GM21528 (cell line): Measurements from ENCODE around the gene PNKP.

Experiments used
- ATAC-seq: cut with Tn5 transposase; IDR thresholded peaks from one replicate; pipeline ENCODE4 v1.9.1; 2021; ENCODE audit warnings: mild to moderate bottlenecking, moderate library complexity; ENCODE audit not compliant: unreplicated experiment, low FRiP score

The PNKP gene

GRCh38 chr19:49877020-49877878, 9.9 kb upstream of the PNKP start, which contains the start of the genes AKT1S1 and TBC1D17:
Gene AKT1S1, minus strand, starts transcription at chr19:49877355. Its CDS starts 4,060 bp downstream, at chr19:49873295.
Gene TBC1D17, plus strand, starts transcription at chr19:49877702. Its CDS starts 22 bp downstream, at chr19:49877724.
- peak; percentile 59 for ATAC-seq

DNA sequence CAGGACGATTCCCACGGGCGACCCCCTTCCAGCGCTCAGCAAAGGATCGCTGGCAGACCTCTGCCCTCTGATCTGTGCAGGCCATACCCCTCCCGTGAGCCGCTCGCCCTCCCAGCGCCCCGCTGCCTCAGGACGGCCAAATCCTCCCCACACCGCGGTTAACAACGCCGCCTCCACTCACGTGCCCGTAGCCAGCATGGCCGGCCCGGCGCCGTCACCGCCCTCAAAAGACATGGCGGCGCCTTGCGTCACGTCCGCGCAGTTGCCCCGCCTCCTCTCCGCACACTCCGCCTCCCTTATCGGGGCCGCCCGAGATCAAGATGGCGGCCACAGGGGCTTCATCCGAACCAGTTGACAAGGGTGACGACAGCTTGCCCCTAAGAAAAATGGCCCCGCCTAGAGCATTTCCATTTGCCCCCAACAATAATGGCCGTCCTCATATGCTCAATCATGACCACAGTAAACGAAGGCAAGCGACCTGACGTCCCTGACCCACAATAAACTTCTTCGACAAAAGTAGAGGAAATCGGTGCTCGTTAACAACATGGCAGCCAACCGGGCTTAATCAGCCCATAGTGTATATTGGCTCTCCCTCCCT, 9.1 kb upstream of the PNKP start:
- peak; percentile 44 for ATAC-seq

DNA sequence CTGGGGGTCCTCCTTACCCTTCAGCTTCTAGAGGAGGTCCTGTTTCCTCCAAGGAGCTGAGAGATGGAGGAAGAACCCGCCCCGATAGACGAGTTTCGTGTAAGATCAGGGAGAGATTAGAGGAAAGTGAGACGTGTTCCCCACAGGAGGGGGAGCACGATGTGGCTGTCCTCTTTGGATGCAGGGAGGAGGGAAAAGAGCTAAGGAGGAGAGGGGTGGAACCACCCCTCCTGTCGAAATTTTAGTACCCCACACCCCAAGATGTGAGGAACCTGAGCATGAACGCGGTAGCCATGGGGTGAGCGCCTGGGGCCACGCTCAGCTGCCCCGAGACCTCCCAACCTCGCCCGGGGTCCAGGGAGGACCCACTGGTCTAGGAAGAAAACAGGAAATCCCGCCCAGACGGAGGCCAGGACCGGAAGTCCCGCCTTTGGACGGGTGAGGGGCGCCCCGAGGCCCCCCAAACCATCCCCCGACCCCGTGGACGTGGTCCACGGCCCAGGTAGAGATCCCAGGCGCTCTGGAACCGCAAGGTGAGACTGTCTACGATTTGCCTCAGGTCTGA, 8.6 kb upstream of the PNKP start:
- ATAC-seq, result no peak

DNA sequence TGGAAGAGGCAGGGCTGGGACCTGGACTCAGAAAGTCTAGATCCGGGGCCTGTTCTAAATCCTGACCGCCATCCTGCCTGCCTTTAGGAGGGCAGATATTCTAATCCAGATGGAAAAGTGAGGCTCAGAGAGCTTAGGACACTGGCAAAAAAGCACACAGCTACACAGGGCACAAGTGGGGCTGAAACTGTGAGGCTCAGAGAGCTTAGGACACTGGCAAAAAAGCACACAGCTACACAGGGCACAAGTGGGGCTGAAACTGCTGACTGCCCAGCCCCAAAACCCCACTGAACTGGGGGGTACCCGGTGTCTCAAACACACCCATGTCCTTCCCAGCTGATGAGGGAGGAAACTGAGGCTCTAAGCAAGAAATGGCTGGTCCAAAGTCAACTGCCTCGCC, 7.8 kb upstream of the PNKP start:
- no peak for ATAC-seq

DNA sequence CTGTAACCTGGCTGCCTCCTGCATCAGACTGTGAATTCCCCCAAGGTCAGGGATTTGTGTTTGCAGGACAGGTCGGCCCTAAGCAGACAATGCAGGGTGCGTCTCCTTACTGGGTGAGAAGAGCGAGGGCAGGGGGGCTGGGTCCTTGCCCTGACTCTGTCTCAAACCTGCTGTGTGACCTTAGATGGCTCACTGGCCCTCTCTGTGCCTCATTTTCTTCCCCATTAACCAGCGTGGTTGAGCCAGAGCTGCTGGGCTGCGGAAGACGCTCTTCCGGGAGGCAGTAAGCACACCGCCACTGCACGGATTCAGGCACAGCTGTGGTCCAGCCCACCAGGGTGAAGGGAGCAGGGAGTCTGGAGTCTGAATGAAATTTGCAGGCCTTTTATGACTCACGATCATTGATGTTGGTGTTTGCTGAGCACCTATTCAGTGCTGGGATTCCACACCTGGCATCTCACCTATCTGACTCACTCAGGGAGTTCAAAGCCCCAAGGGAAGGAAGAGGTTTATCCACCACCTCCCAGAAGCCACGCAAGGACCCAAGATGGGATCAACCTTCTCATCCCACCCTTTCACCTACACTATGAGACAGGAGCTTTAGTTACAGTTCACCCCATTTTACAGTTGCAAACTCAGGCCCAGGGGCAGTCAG, 7.3 kb upstream of the PNKP start:
- no peak for ATAC-seq

- ATAC-seq, result no peak
Observed at GRCh38 chr19:49873834-49874233, 6.5 kb upstream of the PNKP start.

GRCh38 chr19:49873129-49873521, 5.7 kb upstream of the PNKP start:
- no peak for ATAC-seq

- no peak for ATAC-seq
Observed at GRCh38 chr19:49872245-49873128, 5.1 kb upstream of the PNKP start.

GRCh38 chr19:49871349-49871985, 4.1 kb upstream of the PNKP start:
- no peak for ATAC-seq

- no peak for ATAC-seq
Observed at GRCh38 chr19:49870309-49870901, 3.0 kb upstream of the PNKP start.

- ATAC-seq, result peak; percentile 63
Observed at GRCh38 chr19:49869484-49870308, 2.3 kb upstream of the PNKP start.

- peak; percentile 5 for ATAC-seq
Observed at GRCh38 chr19:49869009-49869483, 1.7 kb upstream of the PNKP start.

GRCh38 chr19:49864890-49865289, 2.5 kb downstream of the PNKP start:
- ATAC-seq, result no peak

DNA sequence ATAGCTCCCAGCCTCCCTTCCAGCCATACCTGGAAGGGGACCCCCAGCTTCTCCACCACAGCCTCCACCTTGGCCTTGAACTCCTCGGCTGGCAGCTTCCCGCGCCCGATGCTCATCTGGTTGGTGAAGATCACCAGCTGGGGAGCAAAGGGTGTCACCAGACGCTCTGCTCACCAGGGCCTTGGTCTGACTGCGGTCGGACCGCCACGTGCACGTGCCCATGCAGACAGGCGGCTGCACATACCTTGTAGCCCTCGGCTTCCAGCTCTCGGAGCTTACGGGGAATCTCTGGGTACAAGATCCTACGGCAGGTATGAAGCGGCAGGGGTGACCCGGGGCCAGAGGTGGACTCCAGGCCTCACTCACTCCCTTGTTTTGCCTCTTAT, 3.4 kb downstream of the PNKP start:
- ATAC-seq, result no peak

DNA sequence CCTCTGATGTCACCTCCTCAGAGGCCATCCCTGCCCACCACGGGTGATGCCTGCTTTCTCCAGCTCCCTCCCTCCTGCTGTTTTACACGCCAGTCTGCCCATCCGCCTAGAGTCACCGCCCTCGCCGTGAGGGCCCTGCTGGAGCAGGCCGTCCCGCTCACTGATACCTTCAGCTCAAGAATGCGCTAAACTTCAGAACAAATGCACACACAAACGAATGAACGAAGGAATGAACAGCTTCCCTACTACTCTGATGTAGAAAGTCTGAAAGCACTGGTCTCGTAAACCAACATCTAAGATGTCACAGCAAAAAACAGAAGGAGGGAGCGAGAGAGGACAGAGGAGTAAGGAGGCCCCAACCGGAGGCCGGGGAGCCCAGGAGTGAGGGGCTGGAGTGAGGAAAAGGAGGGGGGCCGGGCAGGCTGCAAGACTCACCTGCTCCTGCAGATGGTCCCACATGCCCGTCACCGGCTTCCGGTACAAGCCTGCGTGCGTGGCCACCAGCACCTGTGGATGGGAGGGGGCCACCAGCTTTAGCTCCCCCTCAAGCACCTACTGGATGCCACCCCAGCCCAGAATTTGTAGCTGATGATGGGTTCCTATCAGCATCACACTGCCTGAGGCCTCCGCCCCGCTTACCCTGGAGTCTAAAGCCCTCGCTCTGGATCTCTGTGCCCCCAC, 4.0 kb downstream of the PNKP start:
- ATAC-seq, result no peak

GRCh38 chr19:49862391-49863253, 4.8 kb downstream of the PNKP start:
- no peak for ATAC-seq
